Left ventricle myocardium inferior (tissue), 1 donor: ENCODE data around the gene YWHAQ. TPM values are rescaled to one million over a fixed set of nuclear protein-coding genes. Genes with fewer than 3 reads are reported as not detected.

ENCODE experiments used
- DNase-seq: peaks from one replicate; pipeline ENCODE4 v3.0.0-alpha.2; 2020
- H3K27ac ChIP-seq: fragments of 200-600 bp; replicated peaks from 2 replicates; pipeline ENCODE4 v1.8.0; 2021
- H3K27me3 ChIP-seq: fragments of 200-600 bp; 2 replicates; pipeline ENCODE4 v1.8.0; 2021; ENCODE audit warnings: low read depth
- H3K36me3 ChIP-seq: fragments of 200-600 bp; 2 replicates; pipeline ENCODE4 v1.8.0; 2021
- H3K4me1 ChIP-seq: fragments of 200-600 bp; 2 replicates; pipeline ENCODE4 v1.8.0; 2021
- H3K4me3 ChIP-seq: fragments of 200-600 bp; 2 replicates; pipeline ENCODE4 v1.8.0; 2021; ENCODE audit warnings: mild to moderate bottlenecking, moderate library complexity
- H3K9me3 ChIP-seq: fragments of 200-600 bp; replicated peaks from 2 replicates; pipeline ENCODE4 v1.8.0; 2021
- CTCF ChIP-seq: fragments of 200-600 bp; IDR thresholded peaks from 2 replicates; pipeline ENCODE4 v1.8.0; 2021; ENCODE audit warnings: antibody characterized with exemption, mild to moderate bottlenecking, borderline replicate concordance
- intact Hi-C: fragments of 100-400 bp; cut with micrococcal nuclease; formaldehyde crosslinking; loops from one replicate; pipeline ENCODE4 v1.11.0; 2022
- total RNA-seq: library from RNA; stranded (reverse); fragmentation: NEBNext Ultra II Directional; extraction: Animal tissue kit (Norgen Biotek cat#: 25700); gene quantifications from one replicate; pipeline ENCODE4 v1.2.1, GENCODE V29; 2021
- donor health status: DM: no; HTN: yes; CAD: no; lungs with severe emphysema.

The YWHAQ gene
- total RNA-seq, 1 donor from 2014 or later = 178 TPM

- intact Hi-C loops = no loop called here
- Histone ChIP-seq H3K9me3 (no peaks in the 10 kb centered on the region), H3K4me3 (no peak overlapping the region), H3K27me3 (no peaks in the 10 kb centered on the region), H3K36me3 (no peaks in the 10 kb centered on the region), H3K4me1 (peaks cover 100% of the 10 kb centered on the region), H3K27ac (peak overlapping the region; percentile 10)
- no peak for DNase-seq
- no peak for TF ChIP-seq CTCF
Measured at GRCh38 chr2:9549420-9549819, 81.4 kb downstream of the YWHAQ start.

DNA sequence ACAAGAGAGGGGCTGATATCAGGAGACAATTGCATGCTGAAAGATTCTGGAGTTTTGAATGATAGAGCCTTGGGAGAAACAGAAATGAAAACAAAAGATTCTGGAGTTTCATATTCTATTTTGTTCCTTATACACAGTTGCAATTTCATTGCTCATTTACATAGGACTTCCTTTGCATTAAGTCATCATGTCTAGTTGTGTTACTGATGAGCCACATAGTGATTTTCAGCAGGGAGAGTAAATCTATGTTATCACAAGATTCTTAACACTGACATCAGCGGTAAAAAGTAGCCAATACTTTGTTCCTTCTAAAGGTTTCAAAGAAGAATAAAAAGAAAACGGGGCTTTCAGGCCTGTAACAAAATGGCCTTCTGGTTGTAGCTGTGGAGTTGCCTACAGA is 82.3 kb downstream of the YWHAQ start:
- DNase-seq = no peak
- H3K4me3 ChIP-seq = no peak overlapping the region
- TF ChIP-seq CTCF = no peak
- intact Hi-C loops = no loop called here
- H3K4me1 ChIP-seq = peaks cover 95% of the 10 kb centered on the region
- H3K27ac ChIP-seq = no peak overlapping the region
- no peaks in the 10 kb centered on the region for H3K9me3 ChIP-seq
- H3K27me3 ChIP-seq = no peaks in the 10 kb centered on the region
- H3K36me3 ChIP-seq = no peaks in the 10 kb centered on the region

DNA sequence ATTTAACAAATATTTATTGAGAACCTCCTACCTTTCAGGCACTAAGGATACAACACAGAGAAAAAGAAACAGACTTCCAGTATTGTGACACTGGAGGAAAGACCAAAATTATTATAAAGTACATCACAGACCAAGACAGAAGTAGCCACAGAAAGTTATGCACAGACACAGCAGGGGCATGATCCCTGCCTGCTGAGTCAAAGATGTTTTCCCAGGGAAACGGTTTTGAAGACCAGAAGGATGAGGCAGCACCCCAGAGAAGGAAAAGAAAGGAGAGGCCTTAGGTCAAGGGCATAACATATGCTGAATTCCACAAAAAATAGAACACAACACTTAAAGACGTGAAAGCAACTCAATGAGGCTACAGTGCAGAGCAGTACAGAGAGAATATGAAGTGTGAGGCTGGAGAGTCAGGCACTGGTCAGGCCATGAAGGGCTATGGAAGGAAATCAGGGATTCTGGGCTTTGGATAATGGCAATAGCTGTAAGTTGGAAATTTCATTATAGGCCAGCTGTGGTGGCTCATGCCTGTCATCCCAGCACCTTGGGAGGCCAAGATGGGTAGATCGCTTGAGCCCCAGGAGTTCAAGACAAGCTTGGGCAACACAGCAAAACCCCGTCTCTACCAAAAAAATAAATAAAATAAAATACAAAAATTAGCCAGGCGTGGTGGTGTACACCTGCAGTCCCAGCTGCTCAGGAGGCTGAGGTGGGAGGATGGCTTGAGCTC is 83.4 kb downstream of the YWHAQ start:
- DNase-seq = no peak
- peaks cover 87% of the 10 kb centered on the region for H3K4me1 ChIP-seq
- intact Hi-C loops = no loop called here
- H3K4me3 ChIP-seq = no peak overlapping the region
- no peaks in the 10 kb centered on the region for H3K27me3 ChIP-seq
- no peaks in the 10 kb centered on the region for H3K9me3 ChIP-seq
- H3K36me3 ChIP-seq = peaks cover 7% of the 10 kb centered on the region
- H3K27ac ChIP-seq = no peak overlapping the region
- no peak for TF ChIP-seq CTCF

GRCh38 chr2:9545502-9545901 is 85.3 kb downstream of the YWHAQ start:
- intact Hi-C loops = no loop called here
- H3K4me1 ChIP-seq = peaks cover 67% of the 10 kb centered on the region
- H3K27me3 ChIP-seq = no peaks in the 10 kb centered on the region
- H3K4me3 ChIP-seq = no peak overlapping the region
- DNase-seq = no peak
- no peak for TF ChIP-seq CTCF
- peaks cover 8% of the 10 kb centered on the region for H3K36me3 ChIP-seq
- H3K27ac ChIP-seq = no peak overlapping the region
- H3K9me3 ChIP-seq = no peaks in the 10 kb centered on the region

DNA sequence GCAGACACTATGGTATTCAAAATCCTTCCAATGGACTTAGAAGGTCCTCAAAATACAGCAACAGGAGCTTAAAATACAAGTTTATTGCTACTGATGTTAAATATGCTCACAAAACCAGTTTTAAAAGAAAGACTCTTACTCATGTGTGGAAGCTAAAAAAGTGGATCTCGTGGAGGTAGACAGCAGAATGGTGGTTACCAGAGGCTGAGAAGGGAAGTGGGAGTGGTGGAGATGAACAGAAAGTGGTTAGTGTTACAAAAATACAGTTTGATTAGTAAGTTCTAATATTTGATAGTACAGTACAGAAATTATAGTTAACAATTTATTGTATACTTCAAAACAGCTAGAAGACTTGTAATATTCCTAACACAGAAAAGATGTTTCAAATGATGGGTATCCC is 87.2 kb downstream of the YWHAQ start:
- H3K4me1 ChIP-seq = peaks cover 67% of the 10 kb centered on the region
- intact Hi-C loops = no loop called here

More for the DNA sequence above, 87.2 kb downstream of the YWHAQ start:
- no peak for DNase-seq
- Histone ChIP-seq H3K9me3 (no peaks in the 10 kb centered on the region), H3K27ac (no peak overlapping the region), H3K27me3 (no peaks in the 10 kb centered on the region), H3K36me3 (peaks cover 8% of the 10 kb centered on the region), H3K4me3 (no peak overlapping the region)
- no peak for TF ChIP-seq CTCF
